Lower lobe of right lung (tissue), 2 donors: ENCODE measurements around the gene TOP3A. TPM values are rescaled to one million over a fixed set of nuclear protein-coding genes. Genes with fewer than 3 reads are reported as not detected.

Source experiments
- ATAC-seq, 2 donors: fragments of 200-7000 bp; cut with Tn5 transposase; one replicate each; pipeline ENCODE4 v1.9.1; 2020 to 2022; ENCODE audit warnings: mild to moderate bottlenecking in 2 of 2, moderate library complexity in 2 of 2
- DNase-seq: peaks from one replicate; pipeline ENCODE4 v3.0.0-alpha.2; 2020
- H3K27ac ChIP-seq: fragments of 200-600 bp; one replicate; pipeline ENCODE4 v1.8.0; 2022
- H3K27me3 ChIP-seq: fragments of 200-600 bp; one replicate; pipeline ENCODE4 v1.8.0; 2022; ENCODE audit warnings: low read depth
- H3K36me3 ChIP-seq: fragments of 200-600 bp; one replicate; pipeline ENCODE4 v1.8.0; 2022; ENCODE audit warnings: mild to moderate bottlenecking
- H3K4me1 ChIP-seq: fragments of 200-600 bp; one replicate; pipeline ENCODE4 v1.8.0; 2022
- H3K4me3 ChIP-seq: fragments of 200-600 bp; one replicate; pipeline ENCODE4 v1.8.0; 2022; ENCODE audit warnings: mild to moderate bottlenecking
- H3K9me3 ChIP-seq: fragments of 200-600 bp; one replicate; pipeline ENCODE4 v1.8.0; 2022
- intact Hi-C: fragments of 100-400 bp; cut with DNase I; formaldehyde crosslinking; loops from one replicate; pipeline ENCODE4 v1.11.0; 2022
- long read RNA-seq: library from polyadenylated mRNA; unstranded; transcript quantifications from one replicate; pipeline ENCODE4 v2.0.0, GENCODE V29; 2021
- total RNA-seq: library from RNA; stranded (reverse); fragmentation: NEBNext Ultra II Directional; extraction: Animal tissue kit (Norgen Biotek cat#: 25700); gene quantifications from one replicate; pipeline ENCODE4 v1.2.1, GENCODE V29; 2021
- TF ChIP-seq, protein P1 (sequence below): fragments of 200-600 bp; IDR thresholded peaks from one replicate; pipeline ENCODE4 v1.8.0; 2022; ENCODE audit warnings: antibody characterized with exemption, mild to moderate bottlenecking
- donor health status: DM: no; HTN: yes; CAD: no; lungs with severe emphysema.

The TOP3A gene, protein sequence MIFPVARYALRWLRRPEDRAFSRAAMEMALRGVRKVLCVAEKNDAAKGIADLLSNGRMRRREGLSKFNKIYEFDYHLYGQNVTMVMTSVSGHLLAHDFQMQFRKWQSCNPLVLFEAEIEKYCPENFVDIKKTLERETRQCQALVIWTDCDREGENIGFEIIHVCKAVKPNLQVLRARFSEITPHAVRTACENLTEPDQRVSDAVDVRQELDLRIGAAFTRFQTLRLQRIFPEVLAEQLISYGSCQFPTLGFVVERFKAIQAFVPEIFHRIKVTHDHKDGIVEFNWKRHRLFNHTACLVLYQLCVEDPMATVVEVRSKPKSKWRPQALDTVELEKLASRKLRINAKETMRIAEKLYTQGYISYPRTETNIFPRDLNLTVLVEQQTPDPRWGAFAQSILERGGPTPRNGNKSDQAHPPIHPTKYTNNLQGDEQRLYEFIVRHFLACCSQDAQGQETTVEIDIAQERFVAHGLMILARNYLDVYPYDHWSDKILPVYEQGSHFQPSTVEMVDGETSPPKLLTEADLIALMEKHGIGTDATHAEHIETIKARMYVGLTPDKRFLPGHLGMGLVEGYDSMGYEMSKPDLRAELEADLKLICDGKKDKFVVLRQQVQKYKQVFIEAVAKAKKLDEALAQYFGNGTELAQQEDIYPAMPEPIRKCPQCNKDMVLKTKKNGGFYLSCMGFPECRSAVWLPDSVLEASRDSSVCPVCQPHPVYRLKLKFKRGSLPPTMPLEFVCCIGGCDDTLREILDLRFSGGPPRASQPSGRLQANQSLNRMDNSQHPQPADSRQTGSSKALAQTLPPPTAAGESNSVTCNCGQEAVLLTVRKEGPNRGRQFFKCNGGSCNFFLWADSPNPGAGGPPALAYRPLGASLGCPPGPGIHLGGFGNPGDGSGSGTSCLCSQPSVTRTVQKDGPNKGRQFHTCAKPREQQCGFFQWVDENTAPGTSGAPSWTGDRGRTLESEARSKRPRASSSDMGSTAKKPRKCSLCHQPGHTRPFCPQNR
- total RNA-seq, result 31.2 TPM
- long read RNA-seq, full-length matches to known transcripts, result 3 of 22 reads
- long read RNA-seq, partial matches to known transcripts, result 14 of 22 reads
- long read RNA-seq, other reads (novel, unspliced or antisense), result 5 of 22 reads

DNA sequence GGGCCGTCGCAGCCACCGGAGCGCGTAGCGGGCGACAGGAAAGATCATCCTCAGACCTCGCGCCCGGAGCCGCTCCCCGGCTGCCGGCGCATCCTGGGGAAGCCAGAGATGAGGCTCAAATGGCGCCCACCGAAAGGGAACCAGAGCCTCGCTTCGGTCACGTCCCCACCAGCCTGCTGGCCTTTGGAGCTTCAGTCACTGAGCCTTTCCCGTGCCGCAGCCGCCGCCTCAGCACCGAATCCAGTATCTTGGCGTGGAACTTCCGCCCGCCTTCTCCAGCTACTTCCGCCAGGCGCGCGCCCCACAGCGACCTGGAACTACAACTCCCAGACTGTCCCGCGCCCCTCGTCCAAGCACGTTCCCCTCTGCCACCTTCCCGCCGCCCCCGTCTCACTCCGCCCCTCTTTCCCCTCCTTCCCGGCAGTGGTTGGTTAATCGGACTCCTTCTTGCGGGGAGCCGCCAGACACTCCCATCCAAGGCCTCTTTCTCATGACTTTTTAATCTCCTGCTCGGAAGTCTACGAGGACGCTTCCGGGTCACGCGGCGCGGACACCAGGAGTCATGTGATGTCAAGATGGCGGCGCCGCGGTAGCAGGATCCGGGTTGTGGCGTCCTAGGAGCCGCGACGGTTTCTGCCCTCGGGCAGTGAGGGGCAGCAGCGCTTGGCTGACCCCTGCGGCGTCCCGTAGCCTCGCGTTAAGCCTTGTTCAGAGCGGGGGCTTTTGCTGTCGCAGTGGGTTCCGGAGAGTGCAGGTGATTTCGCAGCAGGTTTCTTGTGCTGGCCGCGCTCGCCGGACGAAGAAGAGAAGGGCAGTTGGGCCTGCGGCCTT, at the start of gene TOP3A, which contains the start of gene SMCR8:
Gene TOP3A, minus strand, starts transcription at position 264 of the 831 bp plus-strand sequence. Its CDS starts 216 bp downstream, at position 48.
Gene SMCR8, plus strand, starts transcription at position 563 of the 831 bp plus-strand sequence. CDS start 497 bp downstream, outside the sequence.
- peak; percentile 98 for ATAC-seq
- peaks cover 62% of the 10 kb centered on the region for H3K4me1 ChIP-seq

DNA sequence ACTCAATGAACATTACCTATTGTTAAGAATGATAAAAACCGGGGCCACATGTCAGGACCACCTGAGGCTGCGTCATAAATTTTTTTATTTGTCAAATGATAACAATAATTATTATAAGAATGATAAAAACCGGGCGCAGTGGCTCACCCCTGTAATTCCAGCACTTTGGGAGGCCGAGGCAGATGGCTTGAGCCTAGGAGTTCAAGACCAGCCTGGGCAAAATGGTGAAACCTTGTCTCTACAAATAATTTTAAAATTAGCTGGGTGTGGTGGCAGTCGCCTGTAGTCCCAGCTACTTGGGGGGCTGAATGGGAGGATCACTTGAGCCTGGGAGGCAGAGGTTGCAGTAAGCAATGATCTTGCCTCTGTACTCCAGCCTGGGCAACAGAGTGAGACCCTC, 49.4 kb upstream of the TOP3A start:
- TF ChIP-seq, protein P1, sequence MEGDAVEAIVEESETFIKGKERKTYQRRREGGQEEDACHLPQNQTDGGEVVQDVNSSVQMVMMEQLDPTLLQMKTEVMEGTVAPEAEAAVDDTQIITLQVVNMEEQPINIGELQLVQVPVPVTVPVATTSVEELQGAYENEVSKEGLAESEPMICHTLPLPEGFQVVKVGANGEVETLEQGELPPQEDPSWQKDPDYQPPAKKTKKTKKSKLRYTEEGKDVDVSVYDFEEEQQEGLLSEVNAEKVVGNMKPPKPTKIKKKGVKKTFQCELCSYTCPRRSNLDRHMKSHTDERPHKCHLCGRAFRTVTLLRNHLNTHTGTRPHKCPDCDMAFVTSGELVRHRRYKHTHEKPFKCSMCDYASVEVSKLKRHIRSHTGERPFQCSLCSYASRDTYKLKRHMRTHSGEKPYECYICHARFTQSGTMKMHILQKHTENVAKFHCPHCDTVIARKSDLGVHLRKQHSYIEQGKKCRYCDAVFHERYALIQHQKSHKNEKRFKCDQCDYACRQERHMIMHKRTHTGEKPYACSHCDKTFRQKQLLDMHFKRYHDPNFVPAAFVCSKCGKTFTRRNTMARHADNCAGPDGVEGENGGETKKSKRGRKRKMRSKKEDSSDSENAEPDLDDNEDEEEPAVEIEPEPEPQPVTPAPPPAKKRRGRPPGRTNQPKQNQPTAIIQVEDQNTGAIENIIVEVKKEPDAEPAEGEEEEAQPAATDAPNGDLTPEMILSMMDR, result no peak
- Histone ChIP-seq H3K36me3 (peaks cover 3% of the 10 kb centered on the region), H3K27me3 (no peaks in the 10 kb centered on the region), H3K9me3 (no peaks in the 10 kb centered on the region), H3K4me3 (no peak overlapping the region), H3K27ac (no peak overlapping the region), H3K4me1 (peaks cover 19% of the 10 kb centered on the region)
- DNase-seq, result no peak
- no peak for ATAC-seq
- intact Hi-C loops, result no loop called here

More for the DNA sequence above, at the start of gene TOP3A, which contains the start of gene SMCR8:
- H3K36me3 ChIP-seq, result peaks cover 54% of the 10 kb centered on the region
- H3K27ac ChIP-seq, result peak within 1 kb of the TSS; percentile 96
- H3K27me3 ChIP-seq, result no peaks in the 10 kb centered on the region
- peak within 1 kb of the TSS; percentile 96 for H3K4me3 ChIP-seq
- intact Hi-C loops, result no loop called here
- DNase-seq, result peak; percentile 99
- TF ChIP-seq, protein P1, result no peak
- H3K9me3 ChIP-seq, result no peaks in the 10 kb centered on the region

DNA sequence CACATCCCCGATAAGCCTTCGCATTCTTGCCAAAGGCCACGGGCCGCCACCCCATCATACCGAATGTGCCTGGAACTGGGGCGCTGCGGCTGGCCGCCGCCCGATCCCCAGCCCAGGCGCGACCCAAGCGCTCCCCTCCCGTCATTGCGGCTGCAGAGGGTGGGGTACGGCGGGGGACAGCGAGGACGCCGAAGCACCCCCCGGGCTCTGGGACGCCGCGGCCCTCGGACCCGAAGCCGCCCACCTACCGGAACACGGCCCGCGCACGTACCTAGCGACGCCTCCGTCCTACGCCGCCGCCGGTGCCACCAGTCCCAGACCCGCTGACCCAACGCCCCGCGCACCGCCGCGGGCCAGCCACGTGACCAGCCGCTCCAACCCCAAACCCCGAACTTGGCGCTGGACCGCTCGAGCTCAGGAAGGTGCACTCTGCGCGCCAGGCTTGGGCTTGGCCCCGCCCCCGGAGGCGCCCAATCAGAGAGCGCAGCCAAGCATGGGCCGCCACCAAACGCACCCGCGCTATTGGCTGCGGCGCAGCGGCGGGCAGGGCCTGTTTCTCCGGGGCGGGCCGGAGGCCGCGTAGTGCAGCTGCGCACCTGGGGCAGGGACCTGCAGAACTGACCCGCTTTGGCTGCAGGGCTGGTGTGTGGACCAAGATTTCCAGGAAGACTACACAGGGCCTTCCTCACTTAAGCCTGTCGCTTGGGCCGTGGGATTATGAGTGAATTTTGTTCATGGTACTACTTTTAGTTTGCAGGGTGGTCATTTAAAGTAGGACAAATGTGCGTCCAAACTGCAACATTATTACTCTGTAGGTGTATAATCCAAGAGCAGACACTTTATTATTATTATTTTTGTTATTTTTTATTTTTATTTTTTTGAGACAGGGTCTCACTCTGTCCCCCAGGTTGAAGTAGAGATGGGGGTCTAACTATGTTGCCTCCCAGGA, 48.6 kb upstream of the TOP3A start, which contains the start of gene SHMT1:
Gene SHMT1, minus strand, starts transcription at position 450 of the 949 bp plus-strand sequence. CDS start 7,569 bp downstream, outside the sequence.
- ATAC-seq (peak; percentile 100), DNase-seq (peak; percentile 97)
- H3K27me3 ChIP-seq, result no peaks in the 10 kb centered on the region
- H3K27ac ChIP-seq, result peak within 1 kb of the TSS; percentile 91
- no peaks in the 10 kb centered on the region for H3K9me3 ChIP-seq
- H3K4me1 ChIP-seq, result peaks cover 19% of the 10 kb centered on the region
- intact Hi-C loops, result no loop called here
- H3K4me3 ChIP-seq, result peak within 1 kb of the TSS; percentile 95
- TF ChIP-seq, protein P1, result no peak
- peaks cover 11% of the 10 kb centered on the region for H3K36me3 ChIP-seq

DNA sequence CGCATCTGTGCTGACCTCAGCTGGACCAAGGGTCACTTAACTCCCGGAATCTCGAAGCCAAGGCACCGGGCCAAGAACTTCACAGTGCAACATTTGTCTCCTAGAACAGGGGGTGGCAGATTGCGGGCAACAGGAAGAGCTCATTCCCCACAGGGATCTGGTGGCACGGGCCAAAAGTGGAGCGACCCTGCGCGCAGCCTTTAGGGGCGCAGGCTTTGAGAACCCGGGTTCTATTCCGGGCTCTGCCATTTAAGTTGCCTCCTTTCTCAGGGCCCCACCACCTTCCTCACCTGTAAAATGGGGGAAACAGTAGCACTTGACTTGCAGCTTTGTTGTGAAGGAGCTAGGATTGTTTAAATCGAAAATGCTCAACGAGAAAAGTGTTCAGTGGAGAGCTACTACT, 47.9 kb upstream of the TOP3A start:
- peak overlapping the region; percentile 95 for H3K4me3 ChIP-seq
- peaks cover 19% of the 10 kb centered on the region for H3K4me1 ChIP-seq
- peaks cover 13% of the 10 kb centered on the region for H3K36me3 ChIP-seq
- no peaks in the 10 kb centered on the region for H3K27me3 ChIP-seq
- TF ChIP-seq, protein P1, result no peak
- peak overlapping the region; percentile 91 for H3K27ac ChIP-seq
- DNase-seq (peak; percentile 82), ATAC-seq (peak; percentile 74 to 76)
- H3K9me3 ChIP-seq, result no peaks in the 10 kb centered on the region
- intact Hi-C loops, result no loop called here
